CD4-positive, alpha-beta T cell treated with Interleukin-1 beta for 1 hour (primary cell): Measurements from ENCODE around the gene TSHZ2.

ENCODE experiments used
- DNase-seq, 2 donors: peaks; one replicate each; pipeline ENCODE4 v3.0.0-alpha.2; 2020 to 2022

TSHZ2 gene

GRCh38 chr20:53177687-53178086 lies 205.5 kb downstream of the TSHZ2 start:
- no peak for DNase-seq

GRCh38 chr20:53179749-53180148 lies 207.6 kb downstream of the TSHZ2 start:
- DNase-seq = no peak

GRCh38 chr20:53180928-53181362 lies 208.8 kb downstream of the TSHZ2 start:
- no peak for DNase-seq

DNA sequence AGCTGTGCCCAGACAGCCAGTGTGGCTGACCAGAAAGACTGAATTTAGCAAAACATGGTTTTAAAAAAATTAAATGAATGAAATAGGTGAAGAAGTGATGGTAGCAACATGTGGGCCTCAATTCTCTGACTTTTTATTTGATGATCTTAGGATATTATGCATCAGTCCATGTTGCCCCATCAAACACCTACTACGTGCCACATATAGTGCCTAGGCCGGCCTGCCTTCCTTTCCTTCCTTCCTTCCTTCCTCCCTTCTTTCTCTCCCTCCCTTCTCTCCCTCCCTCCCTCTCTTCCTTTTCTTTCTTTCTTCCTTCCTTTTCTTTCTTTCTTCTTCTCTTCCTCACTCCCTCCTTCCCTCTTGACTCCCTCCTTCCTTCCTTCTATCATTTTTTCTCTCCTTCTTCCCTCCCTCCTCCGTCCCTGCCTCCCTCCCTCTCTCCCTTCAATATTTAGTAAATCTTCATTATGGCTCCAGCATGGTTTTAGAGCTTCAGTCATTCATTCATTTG lies 209.8 kb downstream of the TSHZ2 start:
- DNase-seq = no peak

GRCh38 chr20:53183181-53183580 lies 211.0 kb downstream of the TSHZ2 start:
- DNase-seq = no peak

DNA sequence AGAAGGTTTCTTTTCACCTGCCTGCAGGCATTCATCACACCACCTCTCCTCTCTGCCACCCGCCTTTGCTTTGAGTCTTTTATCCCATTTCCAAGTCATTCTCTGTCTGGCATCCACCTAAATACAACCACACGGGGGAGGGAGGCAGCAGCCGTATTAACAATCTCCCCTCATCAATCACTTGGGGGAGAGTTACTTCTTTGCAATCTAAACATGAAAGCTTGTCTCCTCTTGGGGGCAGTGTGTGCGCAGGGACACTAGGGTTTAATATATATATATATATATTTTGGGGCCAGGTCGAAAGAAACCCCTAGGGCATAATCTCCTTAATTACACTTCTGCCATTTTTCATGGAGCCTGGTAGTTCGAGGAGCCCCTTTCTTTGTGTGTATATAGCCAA lies 214.5 kb downstream of the TSHZ2 start:
- no peak for DNase-seq

DNA sequence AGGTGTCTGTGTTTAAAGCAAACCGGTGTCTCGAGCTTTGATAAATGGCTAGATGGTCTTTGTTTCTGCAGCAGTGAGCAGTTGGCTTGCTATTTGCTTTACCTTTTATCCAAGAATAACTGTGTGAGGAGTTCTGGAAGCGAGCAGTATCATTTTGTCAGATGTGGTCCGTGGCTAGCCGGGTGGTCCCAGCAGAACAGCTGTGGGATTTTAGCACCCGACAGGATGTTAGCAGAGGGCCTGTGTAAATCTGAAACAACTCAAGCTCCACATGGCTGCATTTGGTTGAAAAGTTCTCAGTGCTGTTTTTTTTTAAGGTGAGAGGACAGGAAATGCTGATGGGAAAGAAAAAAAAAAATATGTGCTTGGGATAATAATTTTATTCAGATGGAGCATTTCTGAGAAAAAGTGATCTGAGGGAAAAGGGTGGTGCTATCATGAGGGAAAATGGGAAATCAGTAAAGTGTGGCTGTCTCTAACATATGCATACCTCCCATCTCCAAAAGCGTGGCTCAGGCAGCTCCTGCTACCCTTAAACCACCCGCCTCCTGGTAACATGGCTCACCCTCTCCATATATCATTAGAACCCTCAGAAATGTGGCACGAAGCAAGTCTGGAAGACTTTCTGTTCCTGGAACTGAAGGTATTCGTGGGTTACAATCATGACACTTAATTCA lies 215.4 kb downstream of the TSHZ2 start:
- DNase-seq = no peak

- no peak for DNase-seq
Observed at GRCh38 chr20:53190225-53190624, 218.1 kb downstream of the TSHZ2 start.

- DNase-seq = no peak
Observed at GRCh38 chr20:53191957-53192356, 219.8 kb downstream of the TSHZ2 start.

DNA sequence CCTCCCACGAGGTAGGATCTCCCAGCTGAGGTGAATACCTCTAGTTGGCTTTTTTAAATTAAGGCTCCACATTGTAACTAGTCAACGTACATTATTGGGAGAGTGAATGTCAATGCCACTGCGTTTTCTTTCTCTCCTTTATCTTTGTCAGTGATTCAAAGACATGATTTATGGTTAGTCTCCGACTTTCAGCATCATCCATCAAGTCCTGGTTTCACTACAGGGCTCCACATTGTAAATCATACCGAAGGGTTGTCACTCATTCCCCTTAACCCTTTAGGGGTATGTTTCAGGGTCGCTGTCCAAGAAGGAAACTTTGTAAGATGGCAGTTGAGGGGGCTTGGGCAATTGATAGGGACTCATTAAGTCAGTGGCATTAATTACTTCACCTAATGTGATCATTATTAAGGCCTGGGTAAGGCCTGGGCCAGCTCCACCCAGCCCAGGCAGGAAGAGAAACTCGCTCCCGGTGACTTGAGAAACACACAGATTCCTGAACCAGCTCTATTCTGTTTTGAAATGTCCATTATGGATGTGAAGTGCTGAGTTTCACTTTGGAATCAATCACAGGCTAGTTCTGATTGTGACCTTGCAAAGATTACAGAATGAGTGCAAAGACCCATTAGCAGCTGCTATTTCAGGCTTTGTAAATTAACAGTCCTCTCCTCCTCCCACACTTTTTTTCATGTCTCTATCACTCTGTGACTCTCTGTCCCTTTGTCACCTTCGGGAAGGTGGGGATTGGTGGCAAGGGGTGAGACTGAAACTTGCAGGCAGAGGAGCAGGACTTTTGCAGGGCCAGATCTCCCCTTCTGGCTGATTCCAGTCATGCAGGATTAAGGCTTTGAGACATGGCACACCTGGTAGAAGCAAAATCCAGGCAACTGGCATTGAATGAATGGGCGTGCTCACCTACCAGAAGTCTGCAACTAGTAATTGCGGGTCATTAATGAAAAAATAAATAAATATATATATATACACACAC lies 222.4 kb downstream of the TSHZ2 start:
- DNase-seq = no peak

DNA sequence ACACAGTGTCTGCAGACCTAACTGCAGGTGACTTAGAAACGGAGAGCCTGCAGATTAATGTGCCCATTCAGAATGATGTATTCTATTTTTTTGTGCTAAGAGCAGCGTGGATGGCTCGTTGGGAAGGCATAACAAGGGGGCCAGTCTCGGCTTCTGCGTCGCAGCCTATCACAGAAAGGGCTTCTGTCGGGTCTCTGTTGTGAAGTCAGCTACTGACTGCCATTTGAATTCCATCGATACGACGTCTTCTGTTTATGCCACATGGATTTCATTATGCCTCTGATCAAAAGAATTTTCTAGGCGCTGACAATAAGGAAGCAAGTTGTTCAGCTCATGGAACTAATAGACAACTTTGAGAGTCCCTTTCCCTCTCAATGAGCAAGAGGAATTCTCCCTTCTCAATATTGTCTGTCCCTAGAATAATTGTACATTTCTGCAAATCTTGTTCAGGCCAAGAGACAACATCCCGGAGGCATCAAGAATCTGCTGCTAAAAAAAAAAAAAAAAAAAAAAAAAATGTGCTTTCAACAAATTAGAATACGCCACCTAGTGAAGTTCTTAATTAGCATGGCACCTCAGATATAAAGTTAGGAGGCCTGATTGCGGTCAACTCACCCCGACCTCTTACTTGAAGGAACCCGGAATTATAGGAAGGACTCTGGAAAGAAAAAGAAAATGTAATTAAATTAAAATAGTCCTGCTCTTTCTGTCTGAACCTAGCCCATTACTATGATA lies 223.9 kb downstream of the TSHZ2 start:
- no peak for DNase-seq

GRCh38 chr20:53201588-53201987 lies 229.4 kb downstream of the TSHZ2 start:
- DNase-seq = no peak

DNA sequence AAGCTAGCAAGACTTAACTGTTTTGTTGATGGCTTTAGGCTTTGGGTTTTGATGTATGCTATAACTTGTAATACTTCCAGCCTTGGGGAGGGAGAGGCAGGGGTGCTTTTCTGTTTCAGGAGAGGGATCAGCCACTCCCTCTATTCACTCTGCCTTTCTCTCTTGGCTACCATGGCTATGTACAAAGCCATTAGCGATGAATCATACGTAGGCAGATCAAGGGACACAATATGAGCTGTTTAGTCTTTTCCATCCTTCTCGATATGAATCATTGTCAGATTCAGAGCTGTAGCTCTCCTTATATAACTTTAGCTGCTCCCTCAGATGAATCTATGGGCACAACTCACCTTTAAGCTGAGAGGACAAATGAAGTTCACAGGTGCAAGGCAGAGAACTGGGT lies 230.6 kb downstream of the TSHZ2 start:
- no peak for DNase-seq

- no peak for DNase-seq
Observed at GRCh38 chr20:53205046-53205445, 232.9 kb downstream of the TSHZ2 start.

GRCh38 chr20:53208110-53208832 lies 236.1 kb downstream of the TSHZ2 start:
- DNase-seq = peak in 1 of 2 donors; percentile 21

DNA sequence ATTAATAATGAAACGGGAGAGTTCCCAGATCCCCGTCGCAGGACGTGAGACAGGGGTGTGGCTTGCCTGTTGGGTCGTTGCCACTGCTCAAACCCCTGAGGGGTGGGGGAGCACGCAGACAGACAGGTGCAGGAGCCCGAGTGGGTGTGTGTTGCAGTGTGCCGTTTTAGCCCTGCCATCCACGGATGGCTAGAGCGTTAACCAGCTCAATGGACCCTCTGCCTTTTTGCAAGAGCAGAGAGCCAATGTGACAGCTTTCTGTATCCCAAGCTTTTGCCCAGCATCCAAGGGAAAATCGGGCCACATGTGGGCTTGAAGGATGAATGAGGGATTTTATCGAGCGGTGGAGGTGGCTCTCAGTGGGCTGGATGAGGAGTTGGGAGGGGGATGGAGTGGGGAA lies 237.9 kb downstream of the TSHZ2 start:
- DNase-seq = no peak

DNA sequence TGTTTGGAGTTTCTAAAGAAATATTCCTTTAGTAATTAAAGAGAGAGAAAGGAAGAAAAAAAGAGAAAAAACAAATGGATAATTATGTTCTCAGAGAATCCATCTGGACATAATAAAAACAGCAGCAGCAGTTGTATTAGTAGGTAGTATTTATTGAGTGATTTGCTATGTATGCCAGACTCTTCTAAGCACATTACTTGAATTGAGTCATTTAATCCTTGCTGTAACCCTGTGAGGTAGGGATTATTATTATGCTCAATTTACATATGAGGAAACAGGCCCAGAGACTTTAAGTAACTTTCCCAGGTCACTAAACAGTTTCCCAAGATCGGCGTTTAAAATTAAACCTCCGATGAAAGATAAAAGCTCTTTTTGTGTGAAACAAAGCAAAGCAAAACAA lies 238.8 kb downstream of the TSHZ2 start:
- DNase-seq = no peak

DNA sequence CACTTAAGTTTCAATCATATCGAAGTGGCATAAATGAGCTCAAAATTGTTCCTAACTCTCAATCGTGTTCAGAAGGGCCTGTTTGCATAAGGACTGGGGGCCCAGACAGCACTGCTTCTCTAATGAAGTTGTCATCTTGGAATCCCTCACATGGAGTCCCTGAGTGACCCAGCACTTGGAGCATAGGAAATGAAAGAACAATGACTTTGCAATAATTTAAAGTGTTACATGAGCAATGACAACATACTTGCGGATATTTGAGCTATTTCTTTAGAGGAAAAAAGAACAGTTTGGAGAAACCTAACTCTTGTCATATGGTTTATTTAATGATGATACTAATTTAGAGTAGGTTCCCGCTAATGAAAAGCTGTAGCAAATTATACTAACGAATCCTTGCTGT lies 239.9 kb downstream of the TSHZ2 start:
- DNase-seq = no peak

- DNase-seq = no peak
Observed at GRCh38 chr20:53214392-53214791, 242.2 kb downstream of the TSHZ2 start.

DNA sequence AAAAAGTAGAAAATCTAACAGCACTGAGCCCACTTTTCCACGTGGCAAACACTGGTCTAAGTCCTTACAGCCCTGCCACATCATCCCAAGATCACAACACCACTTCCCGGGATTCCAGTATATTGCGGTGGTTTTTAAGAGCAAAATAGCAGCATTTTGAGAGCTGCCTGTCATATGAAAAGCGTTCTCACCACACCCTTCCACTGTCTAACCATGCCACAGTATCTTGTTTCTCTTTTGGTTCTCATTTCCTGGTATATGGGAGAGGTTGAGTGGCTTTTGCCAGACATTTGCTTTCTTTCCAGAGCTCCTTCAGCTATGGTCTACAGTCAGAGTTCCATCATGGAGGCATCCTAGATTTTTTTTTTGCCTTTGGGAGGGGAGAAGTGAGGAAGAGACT lies 243.0 kb downstream of the TSHZ2 start:
- DNase-seq = peak in 1 of 2 donors; percentile 18

- DNase-seq = no peak
Observed at GRCh38 chr20:53216478-53216855, 244.3 kb downstream of the TSHZ2 start.

GRCh38 chr20:53216856-53217576 lies 244.9 kb downstream of the TSHZ2 start:
- peak; percentile 68 to 75 for DNase-seq
